GM18870 (cell line): Measurements from ENCODE around the gene SMYD4.
"Not testable (repeated sequence)": the region's sequence is repeated elsewhere in the genome, so short reads cannot be mapped to it uniquely, and the experiment has no call there.

Experiments used
- ATAC-seq: cut with Tn5 transposase; IDR thresholded peaks from one replicate; pipeline ENCODE4 v1.9.1; 2021; ENCODE audit warnings: moderate library complexity; ENCODE audit not compliant: unreplicated experiment

Gene SMYD4

DNA sequence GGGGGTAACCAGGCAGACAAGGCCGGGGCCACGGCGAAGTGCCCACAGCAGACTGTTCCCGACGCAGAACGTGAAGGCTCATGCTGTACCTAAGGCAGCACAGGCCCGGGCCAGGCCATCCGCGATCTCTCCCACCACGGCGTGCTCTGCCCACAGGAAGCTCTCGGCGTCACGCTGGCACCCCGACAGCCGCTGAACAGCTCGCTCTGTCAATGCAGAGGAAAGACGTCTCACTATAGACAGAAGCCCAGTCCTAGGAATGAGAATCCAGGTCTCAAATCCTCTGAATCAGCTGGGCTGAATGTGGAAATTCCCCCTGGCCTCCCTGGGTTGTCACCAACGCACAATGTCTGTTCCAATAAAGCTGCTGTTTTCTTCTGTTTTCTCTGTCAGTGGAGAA lies 46.4 kb downstream of the SMYD4 start:
- no peak for ATAC-seq

DNA sequence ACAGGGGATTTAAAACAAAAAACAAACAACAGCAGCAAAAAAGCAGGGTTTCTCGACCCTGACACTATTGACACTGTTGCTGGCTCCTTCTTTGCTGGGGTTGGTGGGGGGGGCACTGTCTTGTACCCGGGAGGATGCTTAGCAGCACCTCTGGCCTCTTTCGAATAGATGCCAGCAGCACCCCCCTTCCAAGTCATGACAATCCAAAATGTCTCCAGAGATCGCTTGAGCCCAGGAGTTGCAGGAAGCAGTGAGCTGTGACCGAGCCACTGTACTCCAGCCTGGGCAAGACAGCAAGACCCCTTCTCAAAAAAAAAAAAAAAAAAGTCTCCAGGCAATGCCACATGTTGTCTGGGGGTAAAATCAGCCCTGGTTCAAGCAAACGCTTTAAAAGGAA lies 47.5 kb downstream of the SMYD4 start:
- no peak for ATAC-seq

DNA sequence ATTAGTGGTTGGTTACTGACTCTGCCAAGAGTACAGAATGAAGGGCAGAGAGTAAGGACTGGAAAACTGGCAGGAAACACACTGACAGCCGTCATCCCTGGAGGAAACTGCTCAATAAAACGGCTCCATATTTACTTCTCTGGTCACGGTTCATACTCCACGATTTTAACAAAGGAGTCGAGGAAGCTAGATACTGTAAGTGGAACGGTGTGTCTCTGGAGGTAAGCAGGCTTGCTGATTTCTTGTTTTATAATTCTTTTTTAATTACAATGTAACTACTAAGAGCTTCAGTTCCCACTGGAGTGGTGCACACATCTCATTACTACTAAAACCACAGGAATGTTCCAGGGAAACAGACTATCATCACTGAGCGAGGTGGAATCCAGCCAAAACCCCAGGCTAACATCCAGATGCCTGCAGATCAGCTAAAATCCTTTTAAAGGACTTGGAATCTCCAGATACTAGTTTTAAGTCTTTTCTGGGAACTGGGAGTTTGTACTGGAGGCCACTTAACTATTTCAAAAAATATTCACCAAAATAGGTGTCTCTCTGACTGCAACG lies 50.1 kb downstream of the SMYD4 start:
- ATAC-seq, result no peak

DNA sequence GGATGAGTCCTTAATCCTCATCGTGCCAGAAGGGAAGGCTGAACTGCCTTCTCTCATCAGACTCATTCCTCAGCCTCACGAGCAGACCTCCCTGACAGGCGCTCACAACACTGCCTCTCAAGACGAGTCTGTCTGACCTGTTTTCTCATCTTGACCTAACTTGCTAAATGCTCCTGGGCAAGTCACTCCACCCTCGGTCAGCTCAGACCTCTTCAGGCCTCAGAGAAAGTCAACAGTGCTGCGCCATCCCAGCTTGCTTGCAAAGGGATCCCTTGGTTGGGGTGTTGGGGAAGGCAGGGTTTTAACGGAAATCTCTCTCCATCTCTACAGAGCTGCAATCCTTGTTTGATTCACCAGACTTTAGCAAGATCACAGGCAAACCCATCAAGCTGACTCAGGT lies 52.8 kb downstream of the SMYD4 start:
- no peak for ATAC-seq

GRCh38 chr17:1776328-1776727 lies 53.4 kb downstream of the SMYD4 start:
- ATAC-seq, result no peak

DNA sequence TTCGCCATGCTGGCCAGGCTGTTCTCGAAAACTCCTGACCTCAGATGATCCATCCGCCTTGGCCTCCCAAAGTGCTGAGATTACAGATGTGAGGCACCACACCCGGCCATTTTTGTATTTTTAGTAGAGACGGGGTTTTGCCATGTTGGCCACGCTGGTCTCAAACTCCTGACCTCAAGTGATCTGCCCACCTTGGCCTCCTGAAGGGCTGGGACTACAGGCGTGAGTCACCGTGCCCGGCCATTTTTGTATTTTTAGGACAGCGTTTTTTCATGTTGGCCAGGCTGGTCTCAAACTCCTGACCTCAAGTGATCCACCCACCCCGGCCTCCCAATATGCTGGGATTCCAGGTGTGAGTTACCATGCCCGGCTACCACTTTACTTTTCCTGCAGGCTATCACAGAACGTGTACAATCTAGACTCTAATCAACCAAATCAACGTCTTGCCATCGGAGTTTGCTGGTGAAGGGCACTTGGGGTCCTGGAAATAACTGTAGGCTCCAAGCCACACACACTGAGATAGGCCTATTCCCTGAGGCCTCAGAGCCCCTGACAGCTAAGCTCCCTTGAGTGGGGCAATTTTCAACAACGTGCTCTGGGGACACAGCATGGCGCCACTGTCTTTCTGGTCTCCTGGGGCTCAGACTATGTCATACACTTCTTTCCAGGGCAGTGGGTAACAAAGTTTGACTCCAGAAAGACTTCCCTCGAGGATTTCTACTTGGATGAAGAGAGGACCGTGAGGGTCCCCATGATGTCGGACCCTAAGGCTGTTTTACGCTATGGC lies 55.1 kb downstream of the SMYD4 start:
- no peak for ATAC-seq

DNA sequence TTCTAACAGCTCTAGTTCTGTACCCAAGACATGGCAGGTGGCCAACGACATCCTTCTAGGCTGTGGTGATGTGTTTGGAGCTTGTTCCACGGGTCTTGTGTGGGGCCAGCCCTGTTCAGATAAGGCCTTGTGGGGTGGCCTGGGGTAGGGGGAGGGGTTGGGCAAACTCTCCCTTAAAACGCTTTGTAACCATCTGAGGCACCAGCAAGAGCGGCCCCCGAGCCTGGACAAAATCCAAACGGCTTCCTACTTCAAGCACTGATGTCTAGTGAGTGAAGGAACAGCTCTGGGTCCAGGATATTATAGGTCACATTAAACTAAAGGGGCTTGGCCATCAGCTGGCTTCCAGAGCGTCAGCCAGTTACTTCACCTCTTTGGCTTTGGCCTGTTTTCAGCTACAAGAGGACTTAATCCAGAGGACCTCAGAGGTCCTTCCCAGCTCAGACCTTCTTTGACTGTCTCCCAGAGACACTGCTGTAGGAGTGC lies 56.0 kb downstream of the SMYD4 start:
- ATAC-seq, result no peak

DNA sequence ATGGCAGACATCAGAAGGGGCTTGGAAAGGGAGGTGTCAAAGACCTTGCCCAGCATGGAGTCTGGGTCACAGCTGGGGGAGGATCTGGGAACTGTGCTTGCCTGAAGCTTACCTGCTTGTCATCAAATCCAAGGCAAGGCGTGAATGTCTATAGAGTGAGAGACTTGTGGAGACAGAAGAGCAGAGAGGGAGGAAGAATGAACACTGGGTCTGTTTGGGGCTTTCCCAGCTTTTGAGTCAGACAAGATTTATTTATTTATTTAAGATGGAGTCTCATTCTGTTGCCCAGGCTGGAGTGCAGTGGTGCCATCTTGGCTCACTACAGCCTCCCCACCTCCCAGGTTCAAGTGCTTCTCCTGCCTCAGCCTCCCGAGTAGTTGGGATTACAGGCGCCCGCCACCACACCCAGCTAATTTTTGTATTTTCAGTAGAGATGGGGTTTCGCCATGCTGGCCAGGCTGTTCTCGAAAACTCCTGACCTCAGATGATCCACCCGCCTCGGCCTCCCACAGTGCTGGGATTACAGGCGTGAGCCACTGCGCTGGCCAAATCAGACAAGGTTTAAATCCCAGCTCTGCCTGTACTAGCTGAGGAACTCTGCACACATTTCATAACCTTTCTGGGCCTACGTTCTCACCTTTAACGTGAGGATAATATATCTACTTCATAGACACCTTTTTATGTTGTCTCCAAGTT lies 56.6 kb downstream of the SMYD4 start:
- not testable (repeated sequence) for ATAC-seq

DNA sequence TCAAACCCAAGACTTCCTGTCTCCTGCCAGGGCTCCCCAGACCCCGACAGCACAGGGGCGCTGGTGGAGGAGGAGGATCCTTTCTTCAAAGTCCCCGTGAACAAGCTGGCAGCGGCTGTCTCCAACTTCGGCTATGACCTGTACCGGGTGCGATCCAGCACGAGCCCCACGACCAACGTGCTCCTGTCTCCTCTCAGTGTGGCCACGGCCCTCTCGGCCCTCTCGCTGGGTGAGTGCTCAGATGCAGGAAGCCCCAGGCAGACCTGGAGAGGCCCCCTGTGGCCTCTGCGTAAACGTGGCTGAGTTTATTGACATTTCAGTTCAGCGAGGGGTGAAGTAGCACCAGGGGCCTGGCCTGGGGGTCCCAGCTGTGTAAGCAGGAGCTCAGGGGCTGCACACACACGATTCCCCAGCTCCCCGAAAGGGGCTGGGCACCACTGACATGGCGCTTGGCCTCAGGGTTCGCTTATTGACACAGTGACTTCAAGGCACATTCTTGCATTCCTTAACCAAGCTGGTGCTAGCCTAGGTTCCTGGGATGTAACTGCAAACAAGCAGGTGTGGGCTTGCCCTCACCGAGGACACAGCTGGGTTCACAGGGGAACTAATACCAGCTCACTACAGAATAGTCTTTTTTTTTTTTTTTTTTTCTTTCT lies 59.8 kb downstream of the SMYD4 start:
- no peak for ATAC-seq

- ATAC-seq, result no peak
Observed at GRCh38 chr17:1767358-1767757, 62.3 kb downstream of the SMYD4 start.

DNA sequence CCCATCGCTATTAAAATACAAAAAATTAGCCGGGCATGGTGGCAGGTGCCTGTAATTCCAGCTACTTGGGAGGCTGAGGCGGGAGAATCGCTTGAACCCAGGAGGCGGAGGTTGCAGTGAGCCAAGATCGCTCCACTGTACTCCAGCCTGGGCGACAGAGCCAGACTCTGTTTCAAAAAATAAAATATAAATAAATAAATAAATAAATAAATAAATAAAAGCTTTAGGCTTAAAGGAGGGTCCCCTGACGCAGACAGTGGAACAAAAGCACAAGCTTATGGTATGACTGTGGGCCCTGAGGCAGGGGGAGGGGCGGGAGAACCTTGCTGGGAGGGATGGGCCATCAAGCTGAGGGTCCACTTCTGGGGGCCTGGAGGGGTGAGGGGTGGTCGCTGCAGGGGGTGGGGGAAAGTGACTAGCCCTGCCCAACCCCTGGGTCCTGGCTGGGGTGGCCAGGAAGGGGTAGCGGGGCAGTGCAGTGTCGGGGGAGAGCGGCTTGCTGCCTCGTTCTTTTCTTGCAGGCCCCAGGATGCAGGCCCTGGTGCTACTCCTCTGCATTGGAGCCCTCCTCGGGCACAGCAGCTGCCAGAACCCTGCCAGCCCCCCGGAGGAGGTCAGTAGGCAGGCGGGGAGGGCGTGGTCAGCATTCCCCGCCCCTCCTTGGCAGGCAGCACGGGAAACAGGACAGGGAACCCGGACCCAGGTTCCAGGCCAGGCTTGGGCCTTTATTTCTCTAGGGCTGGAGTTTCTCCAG lies 63.1 kb downstream of the SMYD4 start:
- ATAC-seq, result no peak

- no peak for ATAC-seq
Observed at GRCh38 chr17:1765576-1765975, 64.1 kb downstream of the SMYD4 start.

GRCh38 chr17:1764705-1765104 lies 65.0 kb downstream of the SMYD4 start:
- ATAC-seq, result not testable (repeated sequence)

DNA sequence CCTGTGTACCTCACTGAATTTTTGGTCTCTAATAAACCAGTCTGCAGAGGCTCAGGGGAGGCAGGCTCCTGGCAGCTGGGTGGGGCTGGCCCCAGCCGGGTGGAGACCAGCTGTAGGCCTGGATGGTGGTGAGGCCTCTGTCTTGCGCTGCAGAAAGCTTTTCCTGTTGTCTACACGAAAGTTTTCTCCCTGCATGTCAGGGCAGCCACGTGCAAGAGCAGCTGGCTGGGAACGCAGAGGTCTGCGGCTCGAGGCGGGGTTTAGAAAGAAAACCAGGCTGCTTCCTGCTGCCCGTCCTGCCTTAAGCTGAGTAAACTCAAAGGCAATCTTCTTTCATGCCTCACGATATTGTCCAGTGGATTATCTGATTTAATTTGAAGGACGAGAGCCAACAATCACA lies 65.4 kb downstream of the SMYD4 start:
- ATAC-seq, result no peak

- ATAC-seq, result no peak
Observed at GRCh38 chr17:1762901-1763898, 66.5 kb downstream of the SMYD4 start.

DNA sequence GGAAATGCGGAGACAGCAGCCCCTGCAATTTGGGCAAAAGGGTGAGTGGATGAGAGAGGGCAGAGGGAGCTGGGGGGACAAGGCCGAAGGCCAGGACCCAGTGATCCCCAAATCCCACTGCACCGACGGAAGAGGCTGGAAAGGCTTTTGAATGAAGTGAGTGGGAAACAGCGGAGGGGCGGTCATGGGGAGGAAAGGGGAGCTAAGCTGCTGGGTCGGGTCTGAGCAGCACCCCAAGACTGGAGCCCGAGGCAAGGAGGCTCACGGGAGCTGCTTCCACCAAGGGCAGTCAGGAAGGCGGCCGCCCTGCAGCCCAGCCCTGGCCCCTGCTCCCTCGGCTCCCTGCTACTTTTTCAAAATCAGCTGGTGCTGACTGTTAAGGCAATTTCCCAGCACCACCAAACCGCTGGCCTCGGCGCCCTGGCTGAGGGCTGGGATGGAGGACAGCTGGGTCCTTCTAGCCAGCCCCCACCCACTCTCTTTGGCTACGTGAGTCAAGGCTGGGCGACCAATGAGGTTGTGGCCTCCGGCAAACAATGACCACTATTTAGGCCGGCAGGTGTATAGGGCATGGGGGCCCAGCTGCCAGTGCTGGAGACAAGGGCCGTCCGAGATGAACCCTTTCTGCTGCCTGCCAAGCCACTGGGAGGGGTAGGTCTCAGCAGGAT lies 67.3 kb downstream of the SMYD4 start:
- no peak for ATAC-seq

GRCh38 chr17:1759529-1759928 lies 70.2 kb downstream of the SMYD4 start:
- ATAC-seq, result no peak

GRCh38 chr17:1758807-1759206 lies 70.9 kb downstream of the SMYD4 start:
- no peak for ATAC-seq

GRCh38 chr17:1755827-1756262 lies 73.9 kb downstream of the SMYD4 start:
- ATAC-seq, result no peak
